GM21529 (cell line): ENCODE data around the gene SBF2.

ENCODE experiments used
- ATAC-seq: cut with Tn5 transposase; IDR thresholded peaks from one replicate; pipeline ENCODE4 v1.9.1; 2021; ENCODE audit not compliant: unreplicated experiment

SBF2 gene

DNA sequence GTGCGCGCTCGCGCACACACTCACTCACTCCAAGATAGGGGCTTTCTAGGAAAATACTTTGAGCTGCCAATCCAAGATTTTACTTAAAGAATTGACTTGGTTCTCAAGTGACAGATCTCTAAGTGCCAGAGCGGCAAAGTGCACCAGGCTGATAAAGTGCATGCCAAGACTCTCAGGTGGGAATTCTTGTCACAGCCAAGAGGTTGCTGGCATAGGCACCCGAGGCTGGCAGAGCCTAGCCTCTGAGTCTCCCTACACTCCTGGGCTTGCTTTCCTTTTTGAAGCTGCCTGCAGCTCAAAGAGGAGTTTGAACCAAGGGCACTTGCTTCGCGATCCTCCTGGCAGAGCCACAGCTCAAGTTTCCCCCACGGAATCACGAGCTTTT lies 8.3 kb upstream of the SBF2 start:
- no peak for ATAC-seq

DNA sequence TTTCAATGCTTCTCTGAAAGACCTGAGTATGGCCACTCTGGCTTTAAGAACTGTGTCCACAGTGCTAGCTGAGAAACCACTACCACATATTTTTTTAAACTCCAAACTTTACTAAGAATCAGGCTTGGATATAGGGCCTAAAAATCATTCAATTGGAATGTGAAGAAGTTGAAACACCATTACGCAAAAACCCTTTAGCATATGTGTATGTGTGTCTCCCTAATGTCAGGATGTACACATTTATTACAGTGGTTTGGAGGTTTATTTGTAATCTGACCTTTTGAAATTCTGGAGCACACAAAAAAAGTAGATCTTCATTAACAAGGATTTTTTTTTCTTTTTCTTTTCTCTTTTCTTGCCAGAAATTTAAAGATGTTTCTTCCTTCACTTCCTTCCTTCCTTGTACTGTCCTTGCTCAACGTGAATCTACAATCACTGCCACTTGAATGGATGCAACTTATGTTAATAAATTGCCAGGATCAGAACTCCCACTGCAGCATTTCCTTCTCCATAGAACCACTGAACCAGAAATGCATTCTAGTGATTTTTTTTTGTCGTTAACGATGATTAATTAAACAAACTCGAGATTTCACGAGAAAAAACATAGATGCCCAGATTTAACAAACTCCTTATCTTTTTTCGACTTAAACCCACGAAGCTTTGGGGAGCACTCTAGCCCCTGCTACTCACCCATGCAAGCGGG lies 7.8 kb upstream of the SBF2 start:
- no peak for ATAC-seq

DNA sequence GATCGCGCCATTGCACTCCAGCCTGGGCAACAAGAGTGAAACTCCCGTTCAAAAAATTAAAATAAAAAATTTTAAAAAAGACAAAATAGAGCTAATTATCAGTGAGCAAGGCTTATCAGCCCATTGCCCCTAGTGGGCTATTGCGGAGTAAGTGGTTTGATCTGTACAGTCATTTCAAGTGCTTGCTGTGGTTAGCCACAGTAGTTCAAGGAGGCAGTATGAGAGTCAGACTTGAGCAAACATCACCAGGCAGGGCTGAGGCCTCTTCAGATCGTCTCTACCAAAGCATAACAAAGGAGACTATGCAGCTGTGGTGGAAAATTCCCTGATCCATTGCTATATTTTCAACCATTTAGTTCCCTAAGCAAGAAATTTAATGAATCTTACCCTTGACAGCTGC lies 4.3 kb upstream of the SBF2 start:
- ATAC-seq: peak; percentile 91

DNA sequence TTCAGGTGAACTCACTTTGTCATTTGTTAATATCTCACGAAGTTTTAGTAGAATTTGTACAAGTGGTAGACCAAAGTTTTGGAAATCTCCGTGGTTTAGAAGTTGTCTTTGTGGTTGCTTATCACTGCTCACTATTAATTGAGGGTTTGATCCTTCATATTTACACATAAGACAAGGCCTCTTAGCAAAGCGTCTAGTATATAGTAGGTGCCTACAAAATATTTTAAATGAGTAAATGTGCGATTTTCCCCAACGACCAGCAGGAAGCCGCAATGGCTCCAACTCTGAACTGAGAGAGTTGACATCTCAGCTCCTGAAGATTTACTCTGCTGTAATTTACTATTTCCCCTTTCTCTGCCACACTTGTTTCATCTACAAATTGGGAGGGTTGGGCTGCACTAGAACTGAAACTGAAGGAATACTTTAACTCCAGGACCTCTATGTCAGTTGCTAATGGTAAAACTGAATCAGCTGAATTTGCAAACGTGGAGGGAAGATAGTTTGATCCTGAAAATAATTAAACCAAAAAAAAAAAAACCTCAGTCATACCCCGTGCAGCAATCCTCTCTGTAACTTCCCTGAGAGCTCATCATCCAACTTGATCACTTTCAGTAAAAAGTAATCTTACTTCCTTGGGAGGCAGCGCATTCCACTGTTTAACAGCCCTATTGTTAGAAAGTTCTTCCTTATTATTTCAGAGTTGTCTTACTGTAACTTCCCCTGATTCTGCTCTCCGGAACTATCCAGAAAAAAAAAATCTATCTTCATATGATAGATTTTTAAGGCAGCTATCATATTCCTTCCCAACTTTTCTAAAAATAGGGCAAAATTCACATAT lies 1.3 kb upstream of the SBF2 start:
- ATAC-seq: no peak

DNA sequence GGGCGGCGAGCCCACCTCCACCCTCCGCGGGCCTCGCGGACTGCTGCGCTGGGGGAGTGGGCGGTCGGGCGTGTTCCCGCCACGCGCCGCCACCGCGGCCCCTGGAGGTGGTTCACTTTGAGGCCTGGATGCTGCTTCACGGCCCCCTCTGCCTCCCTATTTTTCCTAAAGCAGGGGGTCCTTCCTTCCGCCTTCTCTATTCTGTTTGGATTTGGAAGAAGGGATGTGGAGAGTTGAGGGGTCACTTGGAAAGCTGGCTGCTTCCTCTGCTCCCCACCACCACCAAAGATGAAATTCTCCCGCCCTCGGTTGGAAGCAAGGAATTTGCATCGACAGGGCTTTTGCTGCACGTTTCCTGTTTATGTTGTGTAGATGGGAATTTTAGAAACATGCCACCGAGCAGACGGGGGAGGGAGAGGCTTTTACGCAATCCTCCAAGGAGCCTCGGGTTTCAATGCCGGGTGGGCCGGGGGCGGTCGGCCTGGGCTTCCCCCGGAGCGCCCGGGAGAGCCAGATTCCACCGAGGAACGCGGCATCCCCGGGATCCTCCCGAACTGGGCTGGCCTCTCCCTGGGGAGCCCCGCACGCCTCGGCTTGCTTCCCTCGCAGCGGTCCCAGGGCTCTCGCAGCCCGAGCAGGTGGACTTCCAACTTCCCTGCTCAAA lies 403 bp upstream of the SBF2 start:
- ATAC-seq: no peak

DNA sequence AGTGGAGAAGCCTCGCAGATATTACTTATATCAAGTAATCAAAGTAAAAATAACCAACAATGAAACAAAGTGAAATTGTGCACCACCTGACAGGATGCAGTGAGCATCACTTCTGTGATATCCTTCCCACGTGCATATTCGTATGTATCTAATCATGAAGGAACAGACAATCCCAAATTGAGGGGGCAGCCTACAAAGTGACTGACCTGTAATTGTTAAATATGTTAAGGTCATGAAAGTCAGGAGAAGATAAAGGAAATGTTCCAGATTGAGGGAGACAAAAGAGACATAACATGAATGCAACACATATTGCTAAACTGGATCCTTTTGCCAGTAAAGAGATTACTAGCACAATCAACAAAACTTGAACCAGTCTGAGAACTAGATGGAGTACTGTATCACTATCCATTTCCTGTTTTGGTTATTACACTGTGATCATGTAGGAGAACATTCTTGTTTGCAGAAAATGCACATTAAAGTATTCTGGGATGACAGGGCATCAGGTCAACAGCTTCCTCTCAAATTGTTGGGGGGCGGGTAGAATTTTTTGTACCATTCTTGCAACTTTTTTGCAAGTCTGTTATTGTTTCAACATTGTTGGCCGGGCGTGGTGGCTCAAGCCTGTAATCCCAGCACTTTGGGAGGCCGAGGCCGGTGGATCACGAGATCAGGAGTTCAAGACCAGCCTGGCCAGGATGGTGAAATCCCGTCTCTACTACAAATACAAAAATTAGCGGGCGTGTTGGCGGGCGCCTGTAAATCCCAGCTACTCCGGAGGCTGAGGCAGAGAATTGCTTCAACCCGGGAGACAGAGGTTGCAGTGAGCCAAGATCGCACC lies 2.0 kb downstream of the SBF2 start:
- no peak for ATAC-seq

DNA sequence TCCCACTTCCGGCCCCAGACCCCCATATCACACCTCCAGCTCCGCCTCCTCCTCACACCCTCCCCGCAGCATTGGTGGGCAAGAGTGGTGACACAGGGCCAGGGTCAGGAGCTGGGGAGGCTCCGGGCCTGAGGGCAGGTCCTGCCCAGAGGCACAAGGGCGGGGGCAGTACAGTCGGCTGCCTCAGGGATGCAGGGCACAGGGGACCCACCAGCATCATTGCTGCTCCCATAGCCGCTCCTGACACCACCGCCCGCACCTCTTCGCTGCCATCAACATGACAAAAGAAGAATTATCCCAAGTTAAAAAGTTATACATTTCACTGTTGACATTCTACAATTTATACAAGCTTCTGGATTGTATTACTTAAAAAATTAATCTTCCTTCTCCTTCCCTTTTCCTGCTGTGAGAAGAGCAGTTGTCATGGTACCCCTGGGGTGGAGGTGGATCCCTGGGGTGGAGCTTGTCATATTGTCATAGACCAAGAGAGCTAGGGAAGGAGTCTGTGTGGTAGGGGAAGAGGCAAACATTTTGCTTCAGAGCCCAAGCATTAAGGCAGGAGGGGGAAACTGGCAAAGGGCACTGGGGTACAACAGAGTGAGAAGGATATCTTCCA lies 4.1 kb downstream of the SBF2 start:
- no peak for ATAC-seq

DNA sequence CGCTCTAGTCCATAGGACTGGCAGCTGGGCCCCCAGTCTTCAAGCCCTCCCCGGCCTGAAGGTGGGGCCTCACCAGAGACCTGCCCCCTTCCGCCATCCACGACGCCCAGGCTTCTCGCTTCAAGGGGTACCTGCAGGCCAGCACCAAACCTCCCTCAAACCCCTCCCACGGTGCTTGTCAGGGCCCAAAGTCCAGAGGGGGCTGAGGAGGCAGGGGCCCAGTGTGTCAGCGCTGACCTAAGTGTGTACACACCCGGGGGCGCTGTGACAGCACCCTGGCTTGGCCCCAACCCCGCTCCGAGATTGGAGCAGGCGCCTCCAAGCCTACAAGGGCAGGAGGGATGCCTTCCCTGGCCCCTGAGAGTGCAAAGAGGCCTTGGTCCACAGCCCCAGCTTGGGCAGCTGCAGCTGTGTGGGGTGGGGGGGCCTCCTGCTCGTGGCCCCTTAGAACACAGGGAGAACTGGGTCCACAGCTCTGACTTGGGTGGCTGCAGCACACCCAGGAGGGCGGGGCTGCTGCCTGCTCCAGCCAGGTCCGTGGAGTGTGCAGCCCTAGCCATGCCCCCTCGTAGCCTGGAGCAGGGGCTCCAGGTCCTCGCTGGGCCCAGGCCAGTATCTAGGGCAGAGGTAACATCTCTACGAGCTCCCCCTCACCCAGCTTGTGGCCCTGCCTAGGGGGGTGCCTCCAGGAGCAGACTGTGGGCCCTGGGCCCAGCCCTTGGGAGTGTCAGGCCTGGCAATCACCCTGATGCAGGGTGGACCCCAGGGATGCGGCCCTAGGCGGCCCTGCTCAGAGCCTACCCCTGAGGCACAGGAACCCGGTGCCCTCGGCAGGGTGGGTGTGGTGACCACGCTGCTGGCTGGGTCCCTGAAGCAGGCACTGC lies 4.9 kb downstream of the SBF2 start:
- ATAC-seq: no peak

DNA sequence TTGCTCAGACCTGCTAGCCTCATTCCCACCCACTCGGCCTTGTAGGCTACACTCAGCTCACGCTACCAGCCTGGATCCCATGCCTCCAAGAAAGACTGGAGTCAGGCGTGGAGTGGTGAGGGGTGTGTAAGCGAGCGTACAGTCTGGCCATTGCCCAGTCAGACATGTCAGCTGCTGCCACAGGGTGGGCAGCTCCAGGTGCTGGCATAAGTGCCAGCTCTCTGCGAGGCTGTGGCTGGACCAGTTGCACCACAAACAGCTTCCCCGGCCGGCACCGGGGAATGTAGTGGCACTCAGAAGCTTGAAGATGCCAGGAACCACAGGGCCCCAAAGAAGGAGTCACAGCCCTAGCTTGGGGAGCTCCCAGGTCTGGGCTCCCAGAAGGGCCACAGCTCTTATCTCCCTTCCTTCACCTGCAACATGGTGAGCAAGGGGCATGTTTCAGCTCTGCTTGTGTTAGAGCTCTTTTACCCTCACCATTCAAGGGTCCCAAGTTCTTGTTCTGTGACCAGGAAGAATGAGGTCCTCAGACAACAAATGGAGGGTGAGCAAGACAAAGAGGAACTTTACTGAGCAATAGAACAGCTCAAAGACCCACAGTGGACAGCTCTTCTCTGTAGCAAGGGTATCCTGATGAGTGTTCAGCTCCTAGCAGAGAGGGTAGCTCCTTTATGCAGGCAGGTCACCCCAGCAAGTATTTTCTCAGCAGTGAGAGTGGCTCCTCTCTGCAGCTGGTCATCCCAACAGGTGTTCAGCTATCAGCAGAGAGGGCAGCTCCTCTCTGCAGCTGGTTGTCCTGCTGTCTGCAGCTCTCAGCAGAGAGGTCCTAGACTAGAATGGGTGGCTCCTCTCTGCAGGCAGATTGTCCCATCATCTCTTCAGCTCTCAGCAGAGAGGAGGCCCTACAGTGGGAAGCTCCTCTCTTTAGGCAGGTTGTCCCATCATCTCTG lies 6.0 kb downstream of the SBF2 start:
- ATAC-seq: no peak

DNA sequence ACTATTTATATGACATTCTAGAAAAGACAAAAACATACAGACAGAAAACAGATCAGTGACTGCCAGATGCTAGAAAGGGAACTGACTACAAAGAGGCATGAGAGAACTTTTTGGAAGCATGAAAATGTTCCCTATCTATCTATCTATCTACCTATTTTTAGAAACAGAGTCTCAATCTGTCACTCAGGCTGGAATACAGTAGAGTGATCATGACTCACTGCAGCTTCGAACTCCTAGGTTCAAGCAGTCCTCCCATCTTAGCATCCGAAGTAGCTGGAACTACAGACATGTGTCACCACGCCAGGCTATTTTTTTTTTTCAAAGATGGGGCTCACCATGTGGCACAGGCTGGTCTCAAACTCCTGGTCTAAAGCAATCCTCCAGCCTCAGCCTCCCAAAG lies 6.9 kb downstream of the SBF2 start:
- no peak for ATAC-seq

DNA sequence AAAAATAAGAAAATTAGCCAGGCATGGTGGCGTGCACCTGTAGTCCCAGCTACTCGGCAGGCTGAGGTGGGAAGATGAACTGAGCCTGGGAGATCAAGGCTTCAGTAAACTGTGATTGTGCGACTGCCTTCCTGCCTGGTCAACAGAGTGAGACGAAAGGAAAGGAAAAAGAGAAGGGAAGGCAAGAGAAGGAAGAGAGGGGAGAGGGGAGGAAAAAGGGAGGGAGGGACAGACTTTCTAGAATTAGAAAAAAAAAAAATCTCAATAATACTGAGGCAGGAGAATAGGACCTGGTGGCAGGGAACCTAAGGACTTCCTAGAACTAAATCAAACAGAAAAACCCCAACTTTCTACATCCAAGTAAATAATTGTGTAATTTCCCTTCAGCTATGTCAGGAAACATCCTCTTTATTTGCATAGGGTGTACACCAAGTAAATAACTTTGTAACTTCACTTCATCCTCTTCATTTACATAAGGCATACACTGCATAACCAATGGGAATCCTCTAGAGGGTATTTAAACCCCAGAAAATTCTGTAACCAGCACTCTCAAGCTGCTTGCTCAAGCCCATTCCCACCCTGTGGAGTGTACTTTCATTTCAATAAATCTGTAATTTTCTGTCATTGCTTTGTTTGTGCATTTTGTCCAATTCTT lies 8.7 kb downstream of the SBF2 start:
- no peak for ATAC-seq

DNA sequence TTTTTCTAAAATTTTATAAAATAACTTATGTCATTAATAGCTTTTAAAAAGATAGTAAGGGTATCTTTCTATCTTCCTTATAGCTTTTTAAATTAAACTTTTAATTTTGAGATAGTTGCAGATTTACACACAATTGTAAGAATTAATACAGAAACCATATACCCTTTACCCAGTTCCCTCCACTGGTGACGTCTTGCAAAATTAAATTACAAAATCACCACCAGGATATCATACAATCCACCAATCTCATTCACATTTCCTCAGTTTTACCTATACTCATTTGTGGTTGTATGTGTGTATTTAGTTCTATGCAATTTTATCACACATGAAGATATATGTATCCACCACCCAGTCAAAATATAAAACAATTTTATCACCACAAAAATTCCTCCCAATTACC lies 10.0 kb downstream of the SBF2 start:
- ATAC-seq: no peak

DNA sequence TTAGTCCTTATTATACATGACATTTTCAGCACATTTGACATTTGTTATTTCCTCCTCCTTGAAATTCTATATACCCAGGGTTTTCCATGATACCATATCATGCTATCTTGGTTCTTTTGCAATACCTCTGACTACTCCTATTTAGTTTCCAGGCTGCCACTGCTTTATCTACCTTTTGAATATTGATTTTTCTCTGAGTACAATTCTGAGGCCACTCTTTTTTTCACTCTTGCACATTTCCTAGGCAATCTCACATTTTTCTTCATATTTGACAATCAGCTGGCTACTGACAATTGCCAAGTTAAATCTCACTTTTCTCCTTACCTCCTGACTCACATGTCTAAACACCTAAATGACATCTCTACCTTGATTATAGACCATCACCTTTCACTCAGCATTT lies 11.9 kb downstream of the SBF2 start:
- no peak for ATAC-seq

DNA sequence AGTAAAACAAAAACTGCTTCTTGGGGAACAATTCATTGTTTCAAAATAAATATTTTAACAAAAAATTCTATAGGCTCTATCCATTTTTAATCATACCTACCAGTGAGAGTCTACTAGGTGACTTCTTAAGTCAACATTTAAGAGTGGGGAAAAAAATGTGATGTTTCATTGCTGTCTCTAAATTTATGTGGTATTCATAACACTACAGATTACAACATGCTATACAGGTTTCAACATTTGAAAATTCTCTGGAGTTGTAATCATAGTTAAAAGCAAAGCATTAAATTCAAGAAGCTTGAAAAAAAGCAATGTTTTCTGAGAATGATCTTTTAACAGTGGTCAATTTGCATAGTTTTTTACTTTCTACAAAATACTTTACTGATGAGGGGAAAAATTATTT lies 18.3 kb downstream of the SBF2 start:
- ATAC-seq: no peak

DNA sequence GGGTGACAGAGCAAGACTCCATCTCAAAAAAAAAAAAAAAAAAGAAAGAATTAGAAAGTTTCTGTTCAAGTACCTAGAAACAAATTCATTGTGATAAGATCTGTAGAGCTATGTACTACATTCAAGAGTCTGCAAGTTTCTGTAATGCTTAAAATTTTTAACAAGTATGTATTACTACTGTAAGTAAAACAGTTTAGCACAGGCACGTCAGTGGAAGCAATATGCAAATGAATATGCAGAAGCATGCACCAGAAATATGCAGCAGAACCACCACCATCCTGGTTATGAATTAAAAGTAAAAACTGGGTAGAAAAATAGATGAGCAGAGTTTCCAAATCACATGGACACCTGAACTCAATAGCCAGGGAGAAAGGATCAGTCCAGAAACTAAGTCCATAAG lies 19.3 kb downstream of the SBF2 start:
- ATAC-seq: no peak

DNA sequence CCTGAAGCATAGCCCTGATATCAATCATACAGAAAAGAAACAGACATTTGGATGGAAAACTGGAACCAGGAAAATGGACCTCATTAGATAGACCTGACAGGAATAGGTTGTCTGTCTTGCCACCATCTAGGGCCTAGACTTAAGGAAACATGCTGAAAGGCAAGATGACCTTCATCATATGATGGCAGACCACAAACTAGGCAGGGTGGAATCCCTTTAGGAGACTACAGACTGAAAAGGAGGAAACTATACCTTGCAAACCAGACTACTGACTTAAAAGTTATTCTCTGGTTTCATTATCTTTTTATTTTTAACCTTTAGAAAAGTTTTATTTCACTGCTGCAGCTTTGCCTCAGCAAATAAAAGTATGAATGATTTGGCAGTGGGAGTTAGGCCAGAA lies 20.3 kb downstream of the SBF2 start:
- no peak for ATAC-seq

DNA sequence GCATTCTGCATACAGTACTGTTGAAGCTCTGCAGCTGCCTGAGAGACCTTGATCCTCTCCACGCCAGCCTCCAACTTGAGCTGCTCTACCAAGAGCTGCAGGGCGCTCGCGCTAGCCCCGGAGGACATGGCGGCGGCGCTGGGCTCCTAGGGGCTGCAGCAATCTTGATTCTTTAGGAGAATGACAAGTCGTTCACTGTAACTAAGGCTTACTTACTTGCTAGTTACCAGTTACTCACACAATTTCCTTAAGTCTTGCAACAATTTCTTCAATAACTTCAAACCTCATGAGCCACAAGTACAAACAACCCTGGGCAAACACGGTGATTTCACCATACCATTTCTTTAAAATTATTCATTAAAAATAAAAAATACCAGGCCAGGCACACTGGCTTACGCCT lies 21.9 kb downstream of the SBF2 start:
- no peak for ATAC-seq
